T-cell (primary cell): ENCODE results near the gene SUFU. TPM values are rescaled to one million over a fixed set of nuclear protein-coding genes. Genes with fewer than 3 reads are reported as not detected.

ENCODE experiments used
- ATAC-seq, 4 experiments: fragments of 200-7000 bp in 3 of 4; fragments of 150-1000 bp in 1 of 4; cut with Tn5 transposase; replicated peaks in 1 of 4; 1 replicate in 3 of 4; 2 replicates in 1 of 4; pipeline ENCODE4 v1.10.0; 2021; ENCODE audit warnings: moderate library complexity in 3 of 4, mild to moderate bottlenecking in 2 of 4, moderate number of reproducible peaks in 1 of 4
- CTCF ChIA-PET, 2 donors: fragments of 300-600 bp; sonication (Branson Sonifier 250); formaldehyde crosslinking; loops; one replicate each; lab custom pipeline; 2022; ENCODE audit warnings: antibody characterized with exemption in 2 of 2; lab: Charles Lee
- POLR2A ChIA-PET, 2 donors: fragments of 300-600 bp; sonication (Branson Sonifier 250); formaldehyde crosslinking; loops; one replicate each; lab custom pipeline; 2022; ENCODE audit warnings: antibody characterized with exemption in 2 of 2; lab: Charles Lee
- DNase-seq, 35 experiments: peaks; one replicate each; pipeline versions ENCODE4 v3.0.0 to v3.0.0-alpha.2; 2013 to 2023
- H3K27ac ChIP-seq: one replicate; pipeline ENCODE4 v1.5.1; 2013; ENCODE audit warnings: low read length
- H3K27me3 ChIP-seq, 2 experiments: replicated peaks in 1 of 2; 1 replicate in 1 of 2; 2 replicates in 1 of 2; pipeline versions ENCODE4 v1.6.1 to v1.7.0; 2013; ENCODE audit warnings: low read length in 1 of 2, mixed read lengths in 1 of 2; ENCODE audit not compliant: control insufficient read depth in 2 of 2, insufficient read depth in 2 of 2; ENCODE audit errors: extremely low read depth in 1 of 2
- H3K36me3 ChIP-seq, 2 donors: 1 replicate in 1 of 2; 2 replicates in 1 of 2; pipeline versions ENCODE4 v1.6.1 to v1.7.0; 2013; ENCODE audit warnings: low read length in 1 of 2; ENCODE audit not compliant: control insufficient read depth in 2 of 2, insufficient read depth in 1 of 2; ENCODE audit errors: extremely low read depth in 1 of 2
- H3K4me1 ChIP-seq, 2 experiments: 1 replicate in 1 of 2; 2 replicates in 1 of 2; pipeline versions ENCODE4 v1.6.1 to v1.7.0; 2013; ENCODE audit warnings: low read length in 2 of 2, mixed read lengths in 1 of 2; ENCODE audit not compliant: insufficient read depth in 2 of 2, control insufficient read depth in 1 of 2; ENCODE audit errors: extremely low read depth in 1 of 2
- H3K4me3 ChIP-seq, 2 donors: 1 replicate in 1 of 2; 2 replicates in 1 of 2; pipeline versions ENCODE4 v1.5.1 to v1.7.0; 2013; ENCODE audit warnings: mild to moderate bottlenecking in 2 of 2, low read length in 1 of 2, moderate library complexity in 1 of 2; ENCODE audit not compliant: control insufficient read depth in 1 of 2; ENCODE audit errors: extremely low read depth in 1 of 2
- H3K9me3 ChIP-seq: 2 replicates; pipeline ENCODE4 v1.7.0; 2013
- H3K27ac Mint-ChIP-seq, 2 donors: one replicate each; pipeline ENCODE4 v1.8.0; 2020 to 2021; ENCODE audit warnings: mild to moderate bottlenecking in 2 of 2, mixed read lengths in 2 of 2
- H3K27me3 Mint-ChIP-seq, 2 donors: one replicate each; pipeline ENCODE4 v1.8.0; 2021 to 2022; ENCODE audit warnings: mixed read lengths in 2 of 2
- H3K36me3 Mint-ChIP-seq: one replicate; pipeline ENCODE4 v1.8.0; 2021; ENCODE audit warnings: mixed read lengths
- H3K4me1 Mint-ChIP-seq, 3 donors: one replicate each; pipeline ENCODE4 v1.8.0; 2020 to 2022; ENCODE audit warnings: mixed read lengths in 3 of 3, mild to moderate bottlenecking in 1 of 3
- H3K4me3 Mint-ChIP-seq, 3 donors: one replicate each; pipeline ENCODE4 v1.8.0; 2020 to 2022; ENCODE audit warnings: mild to moderate bottlenecking in 3 of 3, mixed read lengths in 3 of 3, moderate library complexity in 3 of 3
- H3K9me3 Mint-ChIP-seq, 3 donors: one replicate each; pipeline ENCODE4 v1.8.0; 2020 to 2022; ENCODE audit warnings: mixed read lengths in 3 of 3
- WGBS: methylation state at CpG from one replicate; pipeline ENCODE4 v1.1.5; 2013; ENCODE audit warnings: missing lambda C conversion rate; ENCODE audit not compliant: insufficient coverage; 5-methylcytosine and 5-hydroxymethylcytosine counted together
- total RNA-seq, 35 experiments: library from RNA in 6 of 35; stranded (reverse) in 6 of 35; fragments of 120-200 nt in 1 of 35; gene quantifications; one replicate each; pipeline versions ENCODE4 v1.2.1 to v1.2.4 and lab custom pipeline; 2013 to 2026

SUFU gene
- total RNA-seq, 5 donors from 2014 or later (not counting 1 experiment from before 2014, with no cell fraction given): 13.2 to 16.4 (median 15.4) TPM

- peaks cover 60 to 74% (median 66%) of the 10 kb centered on the region in 3 donors for H3K4me1 Mint-ChIP-seq
- Histone ChIP-seq H3K27ac (peak overlapping the region; percentile 94), H3K36me3 (peaks cover 0 to 3% of the 10 kb centered on the region in 2 donors), H3K4me3 (peak overlapping the region; percentile 95 to 96), H3K27me3 (no peaks in the 10 kb centered on the region), H3K9me3 (no peaks in the 10 kb centered on the region), H3K4me1 (peaks cover 56 to 77% of the 10 kb centered on the region in 2 experiments)
- WGBS: 80% methylated on average over 7 of the region's 7 CpGs
- H3K27me3 Mint-ChIP-seq: no peaks in the 10 kb centered on the region
- ATAC-seq (no peak), DNase-seq (no peak)
- ChIA-PET POLR2A (interaction anchor here in 1 of 2 donors (0.6 kb wide), 1 partner anchor 241 kb away, joined by 3 read pairs; no protein-coding TSS in a partner anchor), CTCF (no interaction called here)
- H3K4me3 Mint-ChIP-seq: peak overlapping the region; percentile 95 to 98 (median 97)
- H3K36me3 Mint-ChIP-seq: peaks cover 9% of the 10 kb centered on the region
- H3K27ac Mint-ChIP-seq: peak overlapping the region; percentile 94 to 98
- H3K9me3 Mint-ChIP-seq: no peaks in the 10 kb centered on the region
Observed at GRCh38 chr10:102647443-102648268, 143.9 kb downstream of the SUFU start.

GRCh38 chr10:102648269-102648888, 144.6 kb downstream of the SUFU start:
- H3K4me1 Mint-ChIP-seq: peaks cover 66 to 81% (median 73%) of the 10 kb centered on the region in 3 donors
- Histone ChIP-seq H3K4me1 (peaks cover 63 to 84% of the 10 kb centered on the region in 2 experiments), H3K36me3 (peaks cover 0 to 9% of the 10 kb centered on the region in 2 donors), H3K9me3 (no peaks in the 10 kb centered on the region), H3K27me3 (no peaks in the 10 kb centered on the region), H3K4me3 (peak overlapping the region; percentile 22 to 53), H3K27ac (peak overlapping the region; percentile 60)
- ATAC-seq: no peak
- ChIA-PET CTCF (no interaction called here), POLR2A (no interaction called here)
- no peaks in the 10 kb centered on the region for H3K27me3 Mint-ChIP-seq
- no peak for DNase-seq
- peak overlapping the region; percentile 94 to 98 for H3K27ac Mint-ChIP-seq
- 38% methylated on average over 5 of the region's 12 CpGs for WGBS
- H3K9me3 Mint-ChIP-seq: no peaks in the 10 kb centered on the region
- peaks cover 14% of the 10 kb centered on the region for H3K36me3 Mint-ChIP-seq
- H3K4me3 Mint-ChIP-seq: peak overlapping the region; percentile 95 to 98 (median 97)

- peak in 22 of 35 experiments; percentile 18 to 64 (median 34) for DNase-seq
- H3K36me3 ChIP-seq: peaks cover 0 to 15% of the 10 kb centered on the region in 2 donors
- Mint-ChIP-seq H3K9me3 (no peaks in the 10 kb centered on the region), H3K27me3 (no peaks in the 10 kb centered on the region), H3K4me3 (peak overlapping the region; percentile 95 to 98 (median 97)), H3K4me1 (peaks cover 72 to 88% (median 81%) of the 10 kb centered on the region in 3 donors), H3K36me3 (peaks cover 18% of the 10 kb centered on the region), H3K27ac (peak overlapping the region; percentile 94 to 98)
- H3K4me3 ChIP-seq: peak overlapping the region; percentile 22 to 53
- H3K27me3 ChIP-seq: no peaks in the 10 kb centered on the region
- H3K9me3 ChIP-seq: no peaks in the 10 kb centered on the region
- ATAC-seq: peak in 1 of 4 experiments; percentile 23
- peak overlapping the region; percentile 60 for H3K27ac ChIP-seq
- peaks cover 67 to 92% of the 10 kb centered on the region in 2 experiments for H3K4me1 ChIP-seq
- ChIA-PET CTCF (no interaction called here), POLR2A (no interaction called here)
- 32% methylated on average over 24 of the region's 25 CpGs for WGBS
Observed at GRCh38 chr10:102648889-102649796, 145.4 kb downstream of the SUFU start.

- no peaks in the 10 kb centered on the region for H3K9me3 Mint-ChIP-seq
- Histone ChIP-seq H3K36me3 (peaks cover 2 to 23% of the 10 kb centered on the region in 2 donors), H3K4me3 (peak overlapping the region in 1 of 2 donors; percentile 25), H3K27me3 (no peaks in the 10 kb centered on the region), H3K27ac (peak overlapping the region; percentile 60), H3K9me3 (no peaks in the 10 kb centered on the region), H3K4me1 (peaks cover 67 to 97% of the 10 kb centered on the region in 2 experiments)
- ChIA-PET POLR2A (interaction anchor here in 1 of 2 donors (0.6 to 0.8 kb wide), 2 partner anchors 14 to 254 kb away, joined by 4 to 8 read pairs; no protein-coding TSS in a partner anchor), CTCF (interaction anchor here in 1 of 2 donors (0.6 kb wide), 1 partner anchor 155 kb away, joined by 9 read pairs; no protein-coding TSS in a partner anchor)
- peaks cover 74 to 94% (median 82%) of the 10 kb centered on the region in 3 donors for H3K4me1 Mint-ChIP-seq
- 83% methylated on average over 8 of the region's 12 CpGs for WGBS
- no peaks in the 10 kb centered on the region for H3K27me3 Mint-ChIP-seq
- H3K4me3 Mint-ChIP-seq: peak overlapping the region in 2 of 3 donors; percentile 25 to 95
- peaks cover 20% of the 10 kb centered on the region for H3K36me3 Mint-ChIP-seq
- ATAC-seq: no peak
- no peak for DNase-seq
- peak overlapping the region; percentile 84 to 89 for H3K27ac Mint-ChIP-seq
Observed at GRCh38 chr10:102649797-102650654, 146.3 kb downstream of the SUFU start.

GRCh38 chr10:102650655-102651454, 147.1 kb downstream of the SUFU start:
- no peaks in the 10 kb centered on the region for H3K9me3 Mint-ChIP-seq
- peaks cover 78 to 91% (median 85%) of the 10 kb centered on the region in 3 donors for H3K4me1 Mint-ChIP-seq
- DNase-seq (no peak), ATAC-seq (no peak)
- no peaks in the 10 kb centered on the region for H3K27me3 ChIP-seq
- WGBS: 86% methylated on average over 8 of the region's 11 CpGs
- ChIA-PET POLR2A (interaction anchor here in 1 of 2 donors (0.8 kb wide), 1 partner anchor 14 kb away, joined by 8 read pairs; no protein-coding TSS in a partner anchor), CTCF (no interaction called here)
- peak overlapping the region; percentile 83 to 89 for H3K27ac Mint-ChIP-seq
- peak overlapping the region; percentile 60 for H3K27ac ChIP-seq
- H3K4me3 ChIP-seq: no peak overlapping the region
- peaks cover 5 to 32% of the 10 kb centered on the region in 2 donors for H3K36me3 ChIP-seq
- H3K9me3 ChIP-seq: no peaks in the 10 kb centered on the region
- no peaks in the 10 kb centered on the region for H3K27me3 Mint-ChIP-seq
- H3K36me3 Mint-ChIP-seq: peaks cover 26% of the 10 kb centered on the region
- H3K4me1 ChIP-seq: peaks cover 65 to 91% of the 10 kb centered on the region in 2 experiments
- peak overlapping the region in 2 of 3 donors; percentile 25 to 95 for H3K4me3 Mint-ChIP-seq
